Sigmoid colon (tissue), 7 donors: Measurements from ENCODE around the gene CARM1. TPM values are rescaled to one million over a fixed set of nuclear protein-coding genes. Genes with fewer than 3 reads are reported as not detected.

ENCODE experiments used
- DNase-seq: peaks from one replicate; pipeline ENCODE4 v3.0.0-alpha.2; 2019
- H3K27ac ChIP-seq, 4 donors: fragments of 200-600 bp; sonication (generic); one replicate each; pipeline ENCODE4 v1.5.1; 2016 to 2019; ENCODE audit warnings: mild to moderate bottlenecking in 1 of 4
- H3K27me3 ChIP-seq, 3 donors: fragments of 200-600 bp; sonication (generic); one replicate each; pipeline ENCODE4 v1.5.1; 2019; ENCODE audit warnings: mild to moderate bottlenecking in 1 of 3
- H3K36me3 ChIP-seq, 4 donors: fragments of 200-600 bp; sonication (generic); one replicate each; pipeline ENCODE4 v1.5.1; 2016 to 2019
- H3K4me1 ChIP-seq, 4 donors: fragments of 200-600 bp; sonication (generic); one replicate each; pipeline ENCODE4 v1.5.1; 2017 to 2019
- H3K4me3 ChIP-seq, 4 donors: fragments of 200-600 bp; sonication (generic); one replicate each; pipeline ENCODE4 v1.5.1; 2017 to 2019; ENCODE audit warnings: mild to moderate bottlenecking in 2 of 4, moderate library complexity in 1 of 4
- H3K9me3 ChIP-seq, 4 donors: fragments of 200-600 bp in 3 of 4; sonication (generic) in 3 of 4; one replicate each; pipeline versions ENCODE4 v1.5.1 to v1.6.1; 2013 to 2019
- CTCF ChIP-seq, 4 experiments: fragments of 450-650 bp in 3 of 4; fragments of 200-600 bp in 1 of 4; IDR thresholded peaks; one replicate each; pipeline ENCODE4 v1.5.1; 2016 to 2019; ENCODE audit warnings: antibody characterized with exemption in 4 of 4, mild to moderate bottlenecking in 3 of 4, moderate library complexity in 2 of 4
- EP300 ChIP-seq, 4 donors: sonication (generic); formaldehyde crosslinking; IDR thresholded peaks; one replicate each; pipeline ENCODE4 v1.6.1; 2017; ENCODE audit warnings: antibody characterized with exemption in 4 of 4
- POLR2A ChIP-seq, 2 donors: fragments of 450-650 bp; IDR thresholded peaks; one replicate each; pipeline ENCODE4 v1.6.1; 2016; ENCODE audit warnings: antibody characterized with exemption in 2 of 2, mild to moderate bottlenecking in 2 of 2, moderate library complexity in 2 of 2
- POLR2AphosphoS5 ChIP-seq, 4 donors: sonication (generic); formaldehyde crosslinking; IDR thresholded peaks; one replicate each; pipeline ENCODE4 v1.6.1; 2017; ENCODE audit warnings: antibody characterized with exemption in 4 of 4
- WGBS, 2 donors: extraction: QIAGEN DNeasy Blood & Tissue Kit; methylation state at CpG; one replicate each; pipeline ENCODE4 v1.1.7; 2013; 5-methylcytosine and 5-hydroxymethylcytosine counted together
- intact Hi-C: fragments of 100-400 bp; cut with DNase I; formaldehyde crosslinking; loops from one replicate; pipeline ENCODE4 v1.15.1; 2023
- polyA plus RNA-seq, 3 donors: library from polyadenylated mRNA; stranded (reverse); fragments of 200-250 nt; gene quantifications; one replicate each; pipeline ENCODE4 v1.2.3, GENCODE V29; 2013
- total RNA-seq, 4 donors: library from RNA; depleted of rRNA; stranded (reverse); fragments of >200 nt; gene quantifications; one replicate each; pipeline ENCODE4 v1.1.0, GENCODE V29; 2016
- donor health status: healthy with polysubstance abuse.
- donor health status: Bipolar disorder and iron deficiency.
- donor health status: healthy.

The CARM1 gene
- total and polyA plus RNA-seq, 7 donors, result 18.1 to 51.8 (median 21.6) TPM

- no peak for DNase-seq
- WGBS, 2 donors, result 91 to 94% methylated on average over 16 of the region's 16 CpGs
- intact Hi-C loops, result loop anchor here (10.0 kb wide), 1 partner anchor 115 kb away; the partner anchor contains the start of gene DNM2
- H3K4me3 ChIP-seq, result no peak overlapping the region
- H3K27me3 ChIP-seq, result no peaks in the 10 kb centered on the region
- no peaks in the 10 kb centered on the region for H3K4me1 ChIP-seq
- H3K36me3 ChIP-seq, result peaks cover 9 to 90% (median 41%) of the 10 kb centered on the region in 4 donors
- no peak for TF ChIP-seq POLR2A (IDR thresholded peaks at IDR 0.05)
- TF ChIP-seq CTCF (IDR thresholded peaks at IDR 0.05), result no peak
- no peak for TF ChIP-seq EP300 (IDR thresholded peaks at IDR 0.05)
- no peak for TF ChIP-seq POLR2AphosphoS5 (IDR thresholded peaks at IDR 0.05)
- H3K27ac ChIP-seq, result no peak overlapping the region
- no peaks in the 10 kb centered on the region for H3K9me3 ChIP-seq
Observed at GRCh38 chr19:10829967-10830366, 41.4 kb upstream of the CARM1 start.

GRCh38 chr19:10830370-10830769, 41.0 kb upstream of the CARM1 start:
- no peak for TF ChIP-seq CTCF (IDR thresholded peaks at IDR 0.05)
- no peak for TF ChIP-seq EP300 (IDR thresholded peaks at IDR 0.05)
- TF ChIP-seq POLR2AphosphoS5 (IDR thresholded peaks at IDR 0.05), result no peak
- no peak for TF ChIP-seq POLR2A (IDR thresholded peaks at IDR 0.05)
- Histone ChIP-seq H3K9me3 (no peaks in the 10 kb centered on the region), H3K27me3 (no peaks in the 10 kb centered on the region), H3K27ac (no peak overlapping the region), H3K4me3 (no peak overlapping the region), H3K4me1 (peaks cover 0 to 4% (median 0%) of the 10 kb centered on the region in 4 donors), H3K36me3 (peaks cover 7 to 86% (median 37%) of the 10 kb centered on the region in 4 donors)
- 87 to 90% methylated on average over 7 of the region's 7 CpGs for WGBS, 2 donors
- no peak for DNase-seq
- intact Hi-C loops, result loop anchor here (10.0 kb wide), 1 partner anchor 116 kb away; the partner anchor contains the start of gene DNM2

DNA sequence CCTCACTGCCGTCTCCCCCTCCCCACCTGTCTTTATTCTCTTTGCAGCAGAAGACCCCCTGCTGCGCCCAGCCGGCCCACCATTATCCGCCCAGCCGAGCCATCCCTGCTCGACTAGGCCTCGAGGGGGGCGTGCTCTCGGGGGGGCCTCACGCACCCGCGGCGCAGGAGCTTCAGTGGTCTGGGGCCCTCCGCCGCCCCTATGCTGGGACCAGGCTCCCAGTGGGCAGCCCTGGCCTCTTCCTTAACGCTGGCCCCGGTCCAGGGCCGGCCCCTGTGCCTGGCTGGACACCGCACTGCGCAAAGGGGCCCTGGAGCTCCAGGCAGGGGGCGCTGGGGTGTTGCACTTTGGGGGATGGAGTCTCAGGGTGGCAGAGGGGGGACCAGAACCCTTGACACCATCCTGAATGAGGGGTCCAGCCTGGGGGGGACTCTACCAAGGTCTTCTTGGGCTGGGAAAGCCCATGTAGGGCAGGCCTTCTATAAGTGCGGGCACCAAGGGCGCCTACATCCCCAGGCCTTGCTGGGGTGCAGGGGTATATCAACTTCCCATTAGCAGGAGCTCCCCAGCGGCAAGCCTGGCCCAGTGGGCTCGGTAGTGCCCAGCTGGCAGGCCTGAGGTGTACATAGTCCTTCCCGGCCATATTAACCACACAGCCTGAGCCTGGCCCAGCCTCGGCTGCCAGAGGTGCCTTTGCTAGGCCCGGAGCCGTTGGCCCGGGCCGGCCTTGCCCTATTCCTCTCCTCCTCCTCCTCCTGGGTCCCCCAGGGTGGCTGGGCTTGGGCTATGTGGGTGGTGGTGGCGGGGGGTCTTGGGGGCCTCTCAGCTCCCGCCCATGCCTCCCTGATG, 40.2 kb upstream of the CARM1 start:
- intact Hi-C loops, result loop anchor here (10.0 kb wide), 1 partner anchor 116 kb away; the partner anchor contains the start of gene DNM2
- DNase-seq, result no peak
- H3K36me3 ChIP-seq, result peaks cover 7 to 78% (median 29%) of the 10 kb centered on the region in 4 donors
- H3K27ac ChIP-seq, result no peak overlapping the region
- no peak overlapping the region for H3K4me3 ChIP-seq
- WGBS, 2 donors, result 87 to 91% methylated on average over 33 of the region's 33 CpGs
- peaks cover 0 to 6% (median 0%) of the 10 kb centered on the region in 4 donors for H3K4me1 ChIP-seq
- H3K27me3 ChIP-seq, result no peaks in the 10 kb centered on the region
- TF ChIP-seq POLR2A (IDR thresholded peaks at IDR 0.05), result no peak
- no peak for TF ChIP-seq CTCF (IDR thresholded peaks at IDR 0.05)
- TF ChIP-seq EP300 (IDR thresholded peaks at IDR 0.05), result no peak
- no peak for TF ChIP-seq POLR2AphosphoS5 (IDR thresholded peaks at IDR 0.05)
- H3K9me3 ChIP-seq, result no peaks in the 10 kb centered on the region

DNA sequence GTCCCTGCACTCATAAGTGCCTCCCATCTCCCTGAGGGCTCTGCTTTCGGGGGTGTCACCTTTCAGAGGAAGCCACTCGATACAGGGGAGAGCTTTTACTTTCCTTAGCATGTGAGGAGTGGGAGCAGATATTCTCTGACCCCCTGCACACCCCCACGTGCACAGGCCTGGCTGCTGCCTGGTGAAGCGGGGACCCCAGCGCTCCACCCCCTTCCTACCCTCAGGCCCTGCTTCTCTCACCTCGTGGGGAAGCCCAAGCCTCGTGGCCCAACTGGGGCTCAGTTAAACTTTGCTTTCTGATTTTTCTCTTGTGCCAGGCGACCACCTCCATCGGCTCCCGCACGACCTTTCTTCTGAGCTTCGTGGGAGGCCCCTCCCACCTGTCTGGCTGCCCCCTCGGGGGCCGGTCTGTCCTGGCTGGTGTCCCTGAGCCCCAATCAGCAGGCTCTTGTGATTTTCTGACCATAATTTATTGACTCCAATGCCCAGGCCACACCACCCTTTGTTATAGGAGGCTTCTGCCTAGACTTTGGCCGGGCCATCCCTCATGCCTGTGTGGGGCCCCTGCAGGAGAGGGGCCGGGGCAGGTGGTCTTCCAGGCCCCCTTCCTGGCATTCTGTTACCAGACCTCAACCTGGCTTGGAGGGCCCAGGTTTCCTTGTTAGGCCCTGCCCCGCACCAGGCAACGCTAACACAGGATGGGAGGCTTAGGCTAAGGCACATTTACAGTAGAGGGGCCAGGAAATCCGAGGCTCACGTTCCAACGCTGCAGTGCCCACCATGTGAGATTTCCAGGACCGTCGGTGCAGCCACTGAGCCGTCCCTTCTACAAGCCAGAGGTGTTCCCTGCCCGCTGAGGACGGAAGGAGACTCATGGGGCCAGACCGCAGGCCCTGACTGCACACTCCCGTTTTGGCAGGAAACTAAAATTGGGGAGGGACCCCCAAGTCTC, 39.1 kb upstream of the CARM1 start:
- H3K27ac ChIP-seq, result no peak overlapping the region
- 82 to 85% methylated on average over 28 of the region's 28 CpGs for WGBS, 2 donors
- H3K4me1 ChIP-seq, result peaks cover 0 to 11% (median 6%) of the 10 kb centered on the region in 4 donors
- no peaks in the 10 kb centered on the region for H3K27me3 ChIP-seq
- peaks cover 0 to 67% (median 24%) of the 10 kb centered on the region in 4 donors for H3K36me3 ChIP-seq
- H3K4me3 ChIP-seq, result no peak overlapping the region
- H3K9me3 ChIP-seq, result peaks cover 0 to 4% (median 0%) of the 10 kb centered on the region in 4 donors
- intact Hi-C loops, result loop anchor here (10.0 kb wide), 1 partner anchor 117 kb away; the partner anchor contains the start of gene DNM2
- TF ChIP-seq POLR2A (IDR thresholded peaks at IDR 0.05) (no peak), EP300 (IDR thresholded peaks at IDR 0.05) (no peak), CTCF (IDR thresholded peaks at IDR 0.05) (no peak), POLR2AphosphoS5 (IDR thresholded peaks at IDR 0.05) (no peak)
- no peak for DNase-seq
